Mesodermal cell (in vitro differentiated cells): Measurements from ENCODE around the gene AMY2B.
"Not testable (repeated sequence)": the region's sequence is repeated elsewhere in the genome, so short reads cannot be mapped to it uniquely, and the experiment has no call there.

Experiments used
- H3K27ac ChIP-seq: 2 replicates; pipeline ENCODE4 v1.7.0; 2013; ENCODE audit warnings: mild to moderate bottlenecking, low read depth, low read length, moderate library complexity; ENCODE audit not compliant: severe bottlenecking
- H3K36me3 ChIP-seq: 2 replicates; pipeline ENCODE4 v1.7.1; 2013; ENCODE audit warnings: mild to moderate bottlenecking, low read length, moderate library complexity; ENCODE audit not compliant: control insufficient read depth, insufficient read depth
- H3K4me1 ChIP-seq: one replicate; pipeline ENCODE4 v1.7.1; 2013; ENCODE audit warnings: mild to moderate bottlenecking, low read length; ENCODE audit not compliant: insufficient read depth, control insufficient read depth, poor library complexity, severe bottlenecking
- H3K4me3 ChIP-seq: 2 replicates; pipeline ENCODE4 v1.7.0; 2013; ENCODE audit warnings: low read length, control low read depth, mild to moderate bottlenecking; ENCODE audit not compliant: insufficient read depth, poor library complexity, severe bottlenecking; ENCODE audit errors: extremely low read depth
- H3K9me3 ChIP-seq: 2 replicates; pipeline ENCODE4 v1.7.1; 2013; ENCODE audit warnings: mild to moderate bottlenecking, low read length, moderate library complexity; ENCODE audit not compliant: control insufficient read depth
- WGBS, 2 experiments: methylation state at CpG; one replicate each; pipeline ENCODE4 v1.1.5; 2013; ENCODE audit warnings: missing lambda C conversion rate in 2 of 2; ENCODE audit not compliant: insufficient coverage in 2 of 2; 5-methylcytosine and 5-hydroxymethylcytosine counted together

AMY2B gene

DNA sequence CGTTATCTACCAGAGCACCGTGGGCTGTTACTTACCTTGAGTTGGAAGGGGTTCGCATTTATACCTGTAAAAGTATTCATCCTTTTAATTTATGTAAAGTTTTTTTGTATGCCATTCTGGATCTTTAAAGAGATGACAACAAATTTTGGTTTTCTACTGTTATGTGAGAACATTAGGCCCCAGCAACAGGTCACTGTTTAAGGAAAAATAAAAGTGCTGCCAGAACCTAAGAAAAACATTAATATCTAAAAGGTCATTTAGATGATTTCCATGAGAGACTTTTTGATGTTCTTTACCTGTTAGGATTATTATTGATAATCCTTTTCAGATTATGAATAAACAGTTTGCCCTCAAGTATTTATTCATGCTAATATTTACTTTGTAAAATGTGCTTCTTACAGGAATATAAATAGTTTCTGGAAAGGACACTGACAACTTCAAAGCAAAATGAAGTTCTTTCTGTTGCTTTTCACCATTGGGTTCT is 45.6 kb downstream of the AMY2B start, which contains the start of gene AMY2A:
Gene AMY2A, plus strand, starts transcription at position 434 of the 484 bp plus-strand sequence. Its CDS starts 14 bp downstream, at position 448.
- no CpG with 5 or more reads among the region's 3 CpGs for WGBS, 2 experiments
- not testable (repeated sequence) for H3K9me3 ChIP-seq, H3K27ac ChIP-seq, H3K36me3 ChIP-seq, H3K4me3 ChIP-seq, H3K4me1 ChIP-seq

- H3K9me3 ChIP-seq, H3K4me3 ChIP-seq, H3K4me1 ChIP-seq, H3K36me3 ChIP-seq, H3K27ac ChIP-seq: not testable (repeated sequence)
- 83% methylated on average over 2 of the region's 4 CpGs; no CpG with 5 or more reads in 1 of the 2 experiments for WGBS, 2 experiments
Observed at GRCh38 chr1:103627436-103627835, 56.0 kb downstream of the AMY2B start.
